Progenitor cell of endocrine pancreas (in vitro differentiated cells): ENCODE results near the gene GNG5. TPM values are rescaled to one million over a fixed set of nuclear protein-coding genes. Genes with fewer than 3 reads are reported as not detected.

Experiments used
- DNase-seq: peaks from one replicate; pipeline ENCODE4 v3.0.0; 2021; ENCODE audit warnings: low spot score; ENCODE audit not compliant: unreplicated experiment
- H3K27ac Mint-ChIP-seq: 2 replicates; pipeline ENCODE4 v1.8.0; 2021; ENCODE audit warnings: mild to moderate bottlenecking, moderate library complexity, mixed read lengths
- H3K27me3 Mint-ChIP-seq: 2 replicates; pipeline ENCODE4 v1.8.0; 2021; ENCODE audit warnings: mixed read lengths
- H3K36me3 Mint-ChIP-seq: 2 replicates; pipeline ENCODE4 v1.8.0; 2022; ENCODE audit warnings: mixed read lengths; ENCODE audit not compliant: insufficient read depth
- H3K4me1 Mint-ChIP-seq: 2 replicates; pipeline ENCODE4 v1.8.0; 2021; ENCODE audit warnings: low read depth, mixed read lengths
- H3K4me3 Mint-ChIP-seq: 2 replicates; pipeline ENCODE4 v1.8.0; 2021; ENCODE audit warnings: low read depth, mild to moderate bottlenecking, moderate library complexity, mixed read lengths
- H3K9me3 Mint-ChIP-seq: 2 replicates; pipeline ENCODE4 v1.8.0; 2021; ENCODE audit warnings: low read depth, mixed read lengths
- total RNA-seq: library from RNA; stranded (reverse); gene quantifications from 2 replicates; pipeline ENCODE4 v1.2.1, GENCODE V29; 2021
- TF ChIP-seq, protein P1 (sequence below): fragments of 200-600 bp; sonication (generic); IDR thresholded peaks from one replicate; pipeline ENCODE4 v1.5.0; 2021; ENCODE audit warnings: antibody characterized with exemption, mild to moderate bottlenecking; ENCODE audit not compliant: unreplicated experiment

GNG5 gene
- total RNA-seq, 1 donor from 2014 or later, result 210 TPM

GRCh38 chr1:84479998-84480397 is 26.4 kb downstream of the GNG5 start:
- peaks cover 30% of the 10 kb centered on the region for H3K27me3 Mint-ChIP-seq
- peaks cover 14% of the 10 kb centered on the region for H3K36me3 Mint-ChIP-seq
- H3K4me1 Mint-ChIP-seq, result peaks cover 12% of the 10 kb centered on the region
- peaks cover 14% of the 10 kb centered on the region for H3K9me3 Mint-ChIP-seq
- TF ChIP-seq, protein P1, sequence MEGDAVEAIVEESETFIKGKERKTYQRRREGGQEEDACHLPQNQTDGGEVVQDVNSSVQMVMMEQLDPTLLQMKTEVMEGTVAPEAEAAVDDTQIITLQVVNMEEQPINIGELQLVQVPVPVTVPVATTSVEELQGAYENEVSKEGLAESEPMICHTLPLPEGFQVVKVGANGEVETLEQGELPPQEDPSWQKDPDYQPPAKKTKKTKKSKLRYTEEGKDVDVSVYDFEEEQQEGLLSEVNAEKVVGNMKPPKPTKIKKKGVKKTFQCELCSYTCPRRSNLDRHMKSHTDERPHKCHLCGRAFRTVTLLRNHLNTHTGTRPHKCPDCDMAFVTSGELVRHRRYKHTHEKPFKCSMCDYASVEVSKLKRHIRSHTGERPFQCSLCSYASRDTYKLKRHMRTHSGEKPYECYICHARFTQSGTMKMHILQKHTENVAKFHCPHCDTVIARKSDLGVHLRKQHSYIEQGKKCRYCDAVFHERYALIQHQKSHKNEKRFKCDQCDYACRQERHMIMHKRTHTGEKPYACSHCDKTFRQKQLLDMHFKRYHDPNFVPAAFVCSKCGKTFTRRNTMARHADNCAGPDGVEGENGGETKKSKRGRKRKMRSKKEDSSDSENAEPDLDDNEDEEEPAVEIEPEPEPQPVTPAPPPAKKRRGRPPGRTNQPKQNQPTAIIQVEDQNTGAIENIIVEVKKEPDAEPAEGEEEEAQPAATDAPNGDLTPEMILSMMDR, result no peak
- peak overlapping the region; percentile 97 for H3K4me3 Mint-ChIP-seq
- H3K27ac Mint-ChIP-seq, result peak overlapping the region; percentile 99
- no peak for DNase-seq

DNA sequence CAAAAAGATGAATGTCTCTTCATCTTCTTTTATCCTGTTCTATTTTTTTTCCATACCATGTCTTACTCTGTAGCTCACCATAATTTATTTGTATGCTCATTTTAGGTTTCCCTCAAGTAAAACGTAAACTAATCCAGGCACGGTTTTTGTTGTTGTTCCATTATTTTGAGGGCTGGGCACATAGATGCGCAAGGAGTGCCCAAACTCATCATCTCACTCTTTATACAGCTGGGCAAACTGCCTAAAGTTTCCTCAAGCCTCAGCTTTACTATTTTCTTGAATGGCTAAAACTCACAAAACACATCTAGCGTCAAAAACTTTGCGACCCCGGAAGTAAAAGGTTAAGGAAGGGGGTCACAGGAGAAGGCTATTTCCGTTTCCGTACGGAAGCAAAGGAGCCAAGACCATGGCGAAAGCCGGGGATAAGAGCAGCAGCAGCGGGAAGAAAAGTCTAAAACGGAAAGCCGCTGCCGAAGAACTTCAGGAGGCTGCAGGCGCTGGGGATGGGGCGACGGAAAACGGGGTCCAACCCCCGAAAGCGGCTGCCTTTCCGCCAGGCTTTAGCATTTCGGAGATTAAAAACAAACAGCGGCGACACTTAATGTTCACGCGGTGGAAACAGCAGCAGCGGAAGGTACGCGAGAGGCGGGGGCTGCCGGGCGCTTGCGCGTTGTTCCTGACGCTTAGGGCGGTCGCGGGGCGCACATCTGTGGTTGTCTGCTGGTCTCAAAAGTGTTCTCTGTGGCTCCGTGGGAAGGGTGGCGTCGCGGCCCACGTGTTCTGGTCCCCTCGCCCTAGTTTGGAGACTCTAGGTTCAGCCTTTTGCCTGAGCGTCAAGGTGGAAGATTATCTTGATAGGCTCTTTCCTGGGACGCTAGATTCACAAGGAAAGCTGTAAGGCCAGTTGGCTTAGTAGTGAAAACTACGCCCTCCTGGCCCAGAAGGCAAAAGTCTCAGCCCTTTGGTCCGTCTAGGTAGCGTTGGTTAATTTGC is 27.2 kb downstream of the GNG5 start, which contains the start of gene RPF1:
Gene RPF1, plus strand, starts transcription at position 391 of the 993 bp plus-strand sequence. Its CDS starts 16 bp downstream, at position 407.
- peaks cover 12% of the 10 kb centered on the region for H3K4me1 Mint-ChIP-seq
- peak within 1 kb of the TSS; percentile 97 for H3K4me3 Mint-ChIP-seq
- DNase-seq, result peak; percentile 30
- TF ChIP-seq, protein P1, result no peak
- H3K9me3 Mint-ChIP-seq, result peaks cover 14% of the 10 kb centered on the region
- H3K27me3 Mint-ChIP-seq, result peaks cover 38% of the 10 kb centered on the region
- H3K36me3 Mint-ChIP-seq, result peaks cover 10% of the 10 kb centered on the region
- peak within 1 kb of the TSS; percentile 99 for H3K27ac Mint-ChIP-seq

- H3K27ac Mint-ChIP-seq, result no peak overlapping the region
- H3K36me3 Mint-ChIP-seq, result peaks cover 4% of the 10 kb centered on the region
- peaks cover 14% of the 10 kb centered on the region for H3K9me3 Mint-ChIP-seq
- TF ChIP-seq, protein P1, result no peak
- H3K4me3 Mint-ChIP-seq, result no peak overlapping the region
- H3K27me3 Mint-ChIP-seq, result peaks cover 58% of the 10 kb centered on the region
- no peak for DNase-seq
- H3K4me1 Mint-ChIP-seq, result peaks cover 10% of the 10 kb centered on the region
These were observed 30.2 kb downstream of the GNG5 start for GRCh38 chr1:84476225-84476624.

DNA sequence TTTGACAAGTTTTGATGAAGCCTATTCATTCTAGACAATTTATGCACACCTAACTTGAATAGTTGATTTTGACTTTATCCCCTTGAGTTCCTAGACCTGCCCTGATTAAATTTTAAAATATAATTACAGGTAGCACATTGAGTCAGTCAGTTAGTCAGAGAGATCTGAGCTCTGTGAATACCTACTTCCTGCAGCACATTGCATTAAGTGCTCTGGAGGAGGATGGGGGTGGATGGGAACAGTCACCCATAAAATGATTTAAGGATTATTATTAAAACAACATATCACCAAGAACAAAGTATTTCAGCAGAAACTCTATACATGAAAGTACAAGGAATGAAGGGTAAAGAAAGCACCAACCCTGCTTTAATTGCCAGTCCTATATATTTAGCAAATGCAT is 39.1 kb downstream of the GNG5 start:
- H3K36me3 Mint-ChIP-seq, result no peaks in the 10 kb centered on the region
- H3K27me3 Mint-ChIP-seq, result peaks cover 70% of the 10 kb centered on the region
- no peak overlapping the region for H3K27ac Mint-ChIP-seq
- no peak overlapping the region for H3K4me3 Mint-ChIP-seq
- no peak for DNase-seq
- H3K9me3 Mint-ChIP-seq, result no peaks in the 10 kb centered on the region
- H3K4me1 Mint-ChIP-seq, result peaks cover 2% of the 10 kb centered on the region
- TF ChIP-seq, protein P1, result no peak

DNA sequence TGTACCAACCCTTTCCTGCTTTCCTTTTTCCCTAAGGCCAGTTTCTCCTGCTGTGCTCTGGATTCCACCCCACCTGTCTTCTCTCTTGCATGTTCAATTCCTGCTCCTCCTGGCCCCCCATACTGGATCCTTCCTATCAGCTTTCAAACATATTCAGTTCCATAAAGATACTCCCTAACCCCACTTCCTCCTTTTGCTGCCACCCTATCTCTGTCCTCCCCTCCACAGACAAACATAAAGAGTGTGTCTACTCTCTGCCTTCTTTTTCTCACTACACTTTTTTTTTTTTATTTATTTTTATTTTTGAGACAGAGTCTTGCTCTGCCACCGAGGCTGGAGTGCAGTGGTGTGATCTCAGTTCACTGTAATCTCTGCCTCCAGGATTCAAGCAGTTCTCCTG is 44.3 kb downstream of the GNG5 start:
- Mint-ChIP-seq H3K9me3 (no peaks in the 10 kb centered on the region), H3K36me3 (no peaks in the 10 kb centered on the region), H3K27ac (no peak overlapping the region), H3K27me3 (peaks cover 50% of the 10 kb centered on the region), H3K4me1 (no peaks in the 10 kb centered on the region), H3K4me3 (no peak overlapping the region)
- TF ChIP-seq, protein P1, result no peak
- no peak for DNase-seq
